Measurements from ENCODE around the gene PLD1.

DNA sequence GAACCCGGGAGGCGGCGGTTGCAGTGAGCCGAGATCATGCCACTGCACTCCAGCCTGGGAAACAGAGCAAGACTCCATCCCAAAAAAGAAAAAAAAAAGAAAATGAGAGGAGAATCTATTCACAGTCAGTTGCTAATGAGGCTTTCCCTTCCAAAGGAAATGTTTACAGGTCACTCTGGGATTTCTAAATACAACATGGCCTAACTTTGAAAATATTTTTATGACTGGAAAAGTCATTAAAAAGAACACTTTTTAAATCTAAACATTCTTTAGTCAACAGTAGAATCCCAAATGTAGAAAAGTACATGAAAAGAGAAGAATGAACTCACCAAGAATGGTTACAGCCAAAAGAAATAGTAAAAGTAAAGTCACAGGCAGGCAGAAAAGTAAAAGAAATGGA, 78.6 kb downstream of the PLD1 start:
- TF ChIP-seq, protein P1, sequence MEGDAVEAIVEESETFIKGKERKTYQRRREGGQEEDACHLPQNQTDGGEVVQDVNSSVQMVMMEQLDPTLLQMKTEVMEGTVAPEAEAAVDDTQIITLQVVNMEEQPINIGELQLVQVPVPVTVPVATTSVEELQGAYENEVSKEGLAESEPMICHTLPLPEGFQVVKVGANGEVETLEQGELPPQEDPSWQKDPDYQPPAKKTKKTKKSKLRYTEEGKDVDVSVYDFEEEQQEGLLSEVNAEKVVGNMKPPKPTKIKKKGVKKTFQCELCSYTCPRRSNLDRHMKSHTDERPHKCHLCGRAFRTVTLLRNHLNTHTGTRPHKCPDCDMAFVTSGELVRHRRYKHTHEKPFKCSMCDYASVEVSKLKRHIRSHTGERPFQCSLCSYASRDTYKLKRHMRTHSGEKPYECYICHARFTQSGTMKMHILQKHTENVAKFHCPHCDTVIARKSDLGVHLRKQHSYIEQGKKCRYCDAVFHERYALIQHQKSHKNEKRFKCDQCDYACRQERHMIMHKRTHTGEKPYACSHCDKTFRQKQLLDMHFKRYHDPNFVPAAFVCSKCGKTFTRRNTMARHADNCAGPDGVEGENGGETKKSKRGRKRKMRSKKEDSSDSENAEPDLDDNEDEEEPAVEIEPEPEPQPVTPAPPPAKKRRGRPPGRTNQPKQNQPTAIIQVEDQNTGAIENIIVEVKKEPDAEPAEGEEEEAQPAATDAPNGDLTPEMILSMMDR (IDR thresholded peaks at IDR 0.05; ENCODE audit: low read depth, low read length, poor library complexity, severe bottlenecking): no peak
- TF ChIP-seq EZH2phosphoT487 (IDR thresholded peaks at IDR 0.05; ENCODE audit: borderline replicate concordance, low read length): no peak
